Measurements from ENCODE around the gene RANBP3L. TPM values are rescaled to one million over a fixed set of nuclear protein-coding genes. Genes with fewer than 3 reads are reported as not detected.
"Not testable (repeated sequence)": the region's sequence is repeated elsewhere in the genome, so short reads cannot be mapped to it uniquely, and the experiment has no call there.

The RANBP3L gene
- total and polyA plus RNA-seq, 9 donors: 0.17 to 3.1 (median 0.94) TPM

DNA sequence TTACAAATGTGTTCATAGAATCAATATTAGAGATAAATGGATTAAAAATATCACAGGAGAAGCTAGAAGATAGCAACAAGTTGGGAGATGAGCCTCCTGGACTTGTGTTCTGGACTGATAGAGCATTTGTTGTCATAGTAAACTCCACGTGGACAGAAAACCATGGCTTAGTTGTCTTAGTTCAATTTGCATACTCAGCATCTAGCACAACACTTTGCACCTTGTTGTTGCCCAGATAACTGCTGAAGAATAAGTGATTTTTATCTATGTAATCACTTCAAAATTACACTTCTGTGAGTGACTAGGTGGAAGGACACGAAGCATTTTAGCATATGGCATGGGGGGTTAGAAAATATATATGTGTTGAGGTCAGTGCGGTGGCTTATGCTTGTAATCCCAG, 4.0 kb downstream of the RANBP3L start:
- H3K4me1 ChIP-seq (ENCODE audit: insufficient read depth): peaks cover 4% of the 10 kb centered on the region
- WGBS, 3 donors: 87 to 96% (median 90%) methylated on average over 3 of the region's 3 CpGs
- intact Hi-C loops (cut with DNase I): no loop called here
- no peak overlapping the region for H3K4me3 ChIP-seq
- no peaks in the 10 kb centered on the region for H3K36me3 ChIP-seq
- no peak overlapping the region for H3K27ac ChIP-seq
- TF ChIP-seq EP300 (IDR thresholded peaks at IDR 0.05): no peak
- TF ChIP-seq CTCF (IDR thresholded peaks at IDR 0.05): no peak
- no peak for TF ChIP-seq POLR2A (IDR thresholded peaks at IDR 0.05)
- H3K9me3 ChIP-seq: no peaks in the 10 kb centered on the region
- no peaks in the 10 kb centered on the region for H3K27me3 ChIP-seq
- DNase-seq: no peak

DNA sequence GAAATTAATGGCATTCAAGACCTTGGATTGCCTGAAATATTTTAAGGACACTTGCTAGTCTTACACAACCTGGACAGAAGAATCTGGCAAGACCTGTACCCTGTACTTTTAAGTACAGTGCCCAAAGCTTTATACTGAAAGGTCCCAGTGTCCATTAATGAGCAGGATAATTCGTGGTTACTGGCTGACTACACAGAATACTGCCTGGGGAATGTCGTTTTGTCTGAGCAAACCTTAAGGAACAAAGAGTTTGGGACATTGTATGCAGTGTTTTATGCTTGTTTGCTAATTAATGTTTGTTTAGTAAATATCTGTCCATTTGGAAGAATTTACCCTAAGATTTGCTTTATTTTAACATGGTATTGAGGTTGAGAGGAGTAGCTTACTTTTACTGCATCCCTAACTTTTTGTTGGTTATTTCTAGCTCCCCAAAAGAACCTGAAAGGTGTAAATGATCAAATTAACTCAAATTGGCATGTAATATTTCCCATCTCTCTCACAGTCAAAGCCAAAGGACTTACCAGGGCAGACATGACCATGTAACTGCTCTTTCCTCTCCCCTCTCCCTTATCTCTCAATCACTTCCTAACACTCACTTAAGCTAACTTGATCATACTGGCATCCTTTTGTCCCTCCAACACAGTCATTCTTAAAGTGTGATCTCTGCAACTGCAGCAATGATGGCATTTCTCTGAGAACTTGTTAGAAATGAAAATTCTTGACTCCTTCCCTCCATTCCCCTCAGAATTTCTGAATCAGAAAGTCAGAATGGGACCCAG, 15.7 kb downstream of the RANBP3L start:
- Histone ChIP-seq H3K36me3 (no peaks in the 10 kb centered on the region), H3K4me1 (ENCODE audit: insufficient read depth) (no peaks in the 10 kb centered on the region), H3K27me3 (no peaks in the 10 kb centered on the region), H3K27ac (no peak overlapping the region), H3K9me3 (no peaks in the 10 kb centered on the region), H3K4me3 (no peak overlapping the region)
- WGBS, 3 donors: 76 to 79% (median 78%) methylated on average over 2 of the region's 2 CpGs
- intact Hi-C loops (cut with DNase I): no loop called here
- no peak for DNase-seq
- TF ChIP-seq POLR2A (IDR thresholded peaks at IDR 0.05) (no peak), CTCF (IDR thresholded peaks at IDR 0.05) (no peak), EP300 (IDR thresholded peaks at IDR 0.05) (no peak)

- 90 to 95% (median 94%) methylated on average over 3 of the region's 3 CpGs for WGBS, 3 donors
- not testable (repeated sequence) for DNase-seq; H3K36me3 ChIP-seq; H3K9me3 ChIP-seq; H3K4me1 ChIP-seq (ENCODE audit: insufficient read depth); H3K27ac ChIP-seq; H3K27me3 ChIP-seq; H3K4me3 ChIP-seq
- intact Hi-C loops (cut with DNase I): loop anchor here in 1 of 4 donors (5.0 kb wide), 1 partner anchor 179 kb away; no protein-coding TSS in a partner anchor
Observed at GRCh38 chr5:36283775-36284174, 17.9 kb downstream of the RANBP3L start.

DNA sequence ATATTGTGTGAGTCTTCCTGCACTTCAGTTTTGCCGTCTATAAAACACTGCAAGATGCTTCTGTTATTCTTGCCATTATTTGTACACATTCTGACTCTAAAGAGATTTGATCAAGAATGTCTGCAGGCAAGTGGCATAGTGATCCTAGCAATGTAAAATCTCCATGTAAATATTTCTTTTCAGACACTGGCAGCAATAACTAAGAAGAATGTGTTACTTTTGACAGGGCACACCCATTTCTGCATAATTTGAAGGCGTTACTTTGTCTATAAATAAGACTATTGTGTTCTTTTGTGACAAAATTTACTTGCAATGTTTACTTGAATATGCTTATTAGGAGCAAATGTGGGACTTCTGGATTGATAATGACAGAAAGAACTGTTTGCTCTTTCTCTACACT, 20.1 kb downstream of the RANBP3L start:
- Histone ChIP-seq H3K4me1 (ENCODE audit: insufficient read depth) (peaks cover 4% of the 10 kb centered on the region), H3K9me3 (no peaks in the 10 kb centered on the region), H3K27me3 (no peaks in the 10 kb centered on the region), H3K4me3 (no peak overlapping the region), H3K27ac (no peak overlapping the region), H3K36me3 (no peaks in the 10 kb centered on the region)
- intact Hi-C loops (cut with DNase I): loop anchor here in 1 of 4 donors (5.0 kb wide), 1 partner anchor 181 kb away; no protein-coding TSS in a partner anchor
- TF ChIP-seq POLR2A (IDR thresholded peaks at IDR 0.05): no peak
- no peak for TF ChIP-seq EP300 (IDR thresholded peaks at IDR 0.05)
- TF ChIP-seq CTCF (IDR thresholded peaks at IDR 0.05): no peak
- 90 to 96% (median 92%) methylated on average over 2 of the region's 2 CpGs for WGBS, 3 donors
- no peak for DNase-seq

GRCh38 chr5:36279054-36279698, 22.5 kb downstream of the RANBP3L start:
- no peaks in the 10 kb centered on the region for H3K27me3 ChIP-seq
- H3K4me3 ChIP-seq: no peak overlapping the region
- DNase-seq: no peak
- H3K36me3 ChIP-seq: no peaks in the 10 kb centered on the region
- peaks cover 4% of the 10 kb centered on the region for H3K4me1 ChIP-seq (ENCODE audit: insufficient read depth)
- 10 to 12% (median 11%) methylated on average over 3 of the region's 3 CpGs for WGBS, 3 donors
- no peaks in the 10 kb centered on the region for H3K9me3 ChIP-seq
- H3K27ac ChIP-seq: no peak overlapping the region
- intact Hi-C loops (cut with DNase I): no loop called here
- no peak for TF ChIP-seq POLR2A (IDR thresholded peaks at IDR 0.05)
- no peak for TF ChIP-seq CTCF (IDR thresholded peaks at IDR 0.05)
- no peak for TF ChIP-seq EP300 (IDR thresholded peaks at IDR 0.05)
